ENCODE data around the gene ELP4. TPM values are rescaled to one million over a fixed set of nuclear protein-coding genes. Genes with fewer than 3 reads are reported as not detected.

ELP4 gene
- total and polyA plus RNA-seq, 9 of the 15 experiments (the other 6 are each of a cell fraction or from before 2014, with no cell fraction given): 24.1 to 60.3 (median 38.7) TPM

DNA sequence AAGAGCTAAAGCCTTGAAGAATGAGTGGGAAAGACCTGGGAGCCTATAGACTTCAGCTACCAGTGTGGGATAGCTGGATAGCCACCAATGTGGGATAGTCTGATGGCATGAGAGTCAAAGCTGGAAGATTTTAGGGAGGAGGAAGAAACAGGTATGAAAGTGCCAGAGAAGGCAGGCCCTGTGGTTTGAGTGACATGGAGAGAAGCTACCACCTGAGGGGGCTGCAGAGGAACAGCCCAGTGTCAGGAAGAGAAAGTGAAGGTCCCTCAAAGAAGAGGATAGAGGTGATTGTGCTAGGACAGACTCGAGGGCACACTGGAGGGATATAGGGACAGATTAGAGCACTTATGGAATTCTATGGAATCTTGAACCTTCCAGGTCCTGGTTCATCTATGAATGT, 324.7 kb downstream of the ELP4 start:
- ChIA-PET POLR2A (interaction anchor here (0.6 to 0.9 kb wide), 3 partner anchors 15 to 29 kb away, joined by 3 to 4 read pairs (median 3); no protein-coding TSS in a partner anchor), CTCF (ENCODE audit: low intra/inter-chr PET ratio) (no interaction called here)
- no peak for FAIRE-seq
- WGBS (ENCODE audit: insufficient coverage, low coverage, missing lambda C conversion rate): 0% methylated on average over 1 of the region's 1 CpG
- ATAC-seq: peak; percentile 65; the same call in 2 of the 3 replicates
- TF ChIP-seq, protein P1, sequence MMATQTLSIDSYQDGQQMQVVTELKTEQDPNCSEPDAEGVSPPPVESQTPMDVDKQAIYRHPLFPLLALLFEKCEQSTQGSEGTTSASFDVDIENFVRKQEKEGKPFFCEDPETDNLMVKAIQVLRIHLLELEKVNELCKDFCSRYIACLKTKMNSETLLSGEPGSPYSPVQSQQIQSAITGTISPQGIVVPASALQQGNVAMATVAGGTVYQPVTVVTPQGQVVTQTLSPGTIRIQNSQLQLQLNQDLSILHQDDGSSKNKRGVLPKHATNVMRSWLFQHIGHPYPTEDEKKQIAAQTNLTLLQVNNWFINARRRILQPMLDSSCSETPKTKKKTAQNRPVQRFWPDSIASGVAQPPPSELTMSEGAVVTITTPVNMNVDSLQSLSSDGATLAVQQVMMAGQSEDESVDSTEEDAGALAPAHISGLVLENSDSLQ (IDR thresholded peaks at IDR 0.05): peak; percentile 72
- no peak for TF ChIP-seq RNF2 (IDR thresholded peaks at IDR 0.05)
- TF ChIP-seq CBFB (CRISPR knock-in tag; IDR thresholded peaks at IDR 0.05): no peak
- TF ChIP-seq, protein P2, sequence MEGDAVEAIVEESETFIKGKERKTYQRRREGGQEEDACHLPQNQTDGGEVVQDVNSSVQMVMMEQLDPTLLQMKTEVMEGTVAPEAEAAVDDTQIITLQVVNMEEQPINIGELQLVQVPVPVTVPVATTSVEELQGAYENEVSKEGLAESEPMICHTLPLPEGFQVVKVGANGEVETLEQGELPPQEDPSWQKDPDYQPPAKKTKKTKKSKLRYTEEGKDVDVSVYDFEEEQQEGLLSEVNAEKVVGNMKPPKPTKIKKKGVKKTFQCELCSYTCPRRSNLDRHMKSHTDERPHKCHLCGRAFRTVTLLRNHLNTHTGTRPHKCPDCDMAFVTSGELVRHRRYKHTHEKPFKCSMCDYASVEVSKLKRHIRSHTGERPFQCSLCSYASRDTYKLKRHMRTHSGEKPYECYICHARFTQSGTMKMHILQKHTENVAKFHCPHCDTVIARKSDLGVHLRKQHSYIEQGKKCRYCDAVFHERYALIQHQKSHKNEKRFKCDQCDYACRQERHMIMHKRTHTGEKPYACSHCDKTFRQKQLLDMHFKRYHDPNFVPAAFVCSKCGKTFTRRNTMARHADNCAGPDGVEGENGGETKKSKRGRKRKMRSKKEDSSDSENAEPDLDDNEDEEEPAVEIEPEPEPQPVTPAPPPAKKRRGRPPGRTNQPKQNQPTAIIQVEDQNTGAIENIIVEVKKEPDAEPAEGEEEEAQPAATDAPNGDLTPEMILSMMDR (IDR thresholded peaks at IDR 0.05 in 2 of 3, conservative IDR thresholded peaks at IDR 0.05 in 1 of 3; ENCODE audit: insufficient read depth in 2 of 3, low read depth in 1 of 3, low read length in 3 of 3): 0 out of 6 replicates have a peak, but pooled peaks of 2 of the 3 experiments have one; percentile 10 to 19
- no peak for TF ChIP-seq RFX5 (IDR thresholded peaks at IDR 0.05; ENCODE audit: low read depth, low read length)
- Histone ChIP-seq H3K9me1 (ENCODE audit: control insufficient read depth, insufficient read depth, low read length) (no peaks in the 10 kb centered on the region), H2AFZ (ENCODE audit: low read depth, low read length) (no peak overlapping the region), H3K4me1 (replicated peaks in 1 of 2; ENCODE audit: control insufficient read depth in 2 of 2, insufficient read depth in 2 of 2, low read length in 2 of 2) (no peaks in the 10 kb centered on the region), H3K27me3 (ENCODE audit: control insufficient read depth in 2 of 2, insufficient read depth in 2 of 2, low read length in 2 of 2) (peaks cover 3 to 7% of the 10 kb centered on the region in 2 experiments; a peak in 3 of 5 replicates), H3K9ac (ENCODE audit: insufficient read depth in 1 of 2, low read depth in 2 of 2, low read length in 2 of 2) (no peak overlapping the region), H3K79me2 (ENCODE audit: control insufficient read depth, insufficient read depth, low read length) (no peaks in the 10 kb centered on the region), H3K36me3 (ENCODE audit: control insufficient read depth, insufficient read depth, low read length) (no peaks in the 10 kb centered on the region), H3K4me2 (ENCODE audit: insufficient read depth, low read length) (no peak overlapping the region), H4K20me1 (replicated peaks; ENCODE audit: control insufficient read depth, insufficient read depth, low read length) (no peaks in the 10 kb centered on the region), H3K4me3 (no peak overlapping the region), H3K27ac (ENCODE audit: extremely low read depth, low read depth, low read length) (no peak overlapping the region), H3K9me3 (replicated peaks; ENCODE audit: control insufficient read depth, insufficient read depth, low read depth, low read length) (no peaks in the 10 kb centered on the region)
- no peak for DNase-seq (ENCODE audit: extremely low read depth in 1 of 4, low spot score in 3 of 4)
- no TSS peak for BruUV-seq (replicated peaks)
- in situ Hi-C loops (cut with MboI): no loop called here
- intact Hi-C loops (cut with micrococcal nuclease): no loop called here

Other genes with a start within 250 kb of the ELP4 start
- gene DCDC1, start 140.0 kb upstream of the ELP4 start, total RNA-seq (2014; rRNA removed): 0.05 and 0.08 TPM in 2 replicates
- gene DCDC1, start 140.0 kb upstream of the ELP4 start, total RNA-seq (2014; rRNA removed; fragmentation: Illumina TruSeq; extraction: Trizol): 0.06 and 0.18 TPM in 2 replicates
- 0.04 and 0.11 TPM in 2 replicates for gene DCDC1, start 140.0 kb upstream of the ELP4 start, total RNA-seq (2015; rRNA removed; fragmentation: Illumina TruSeq; extraction: Trizol)
- gene DCDC1, start 140.0 kb upstream of the ELP4 start, total RNA-seq (2021): not detected in 2 replicates
- gene DCDC1, start 140.0 kb upstream of the ELP4 start, polyA plus RNA-seq (2011; rRNA removed): 0.11 TPM in 1 of 2 replicates, not detected in the other
- 0.06 TPM in 1 of 2 replicates, not detected in the other for gene DCDC1, start 140.0 kb upstream of the ELP4 start, polyA plus RNA-seq (2014; fragmentation: Illumina TruSeq; extraction: Trizol)
- under 1 TPM in 1 of 2 experiments, not detected in 1; 0.06 TPM for gene DCDC1, start 140.0 kb upstream of the ELP4 start, polyA plus RNA-seq (2014; fragmentation: Nextera tagmentation; extraction: Ambion mirVana)
- gene DCDC1, start 140.0 kb upstream of the ELP4 start, polyA plus RNA-seq (2014; rRNA removed): not detected in 2 replicates
- 13.6 and 14.0 TPM in 2 replicates for gene DNAJC24, start 139.9 kb upstream of the ELP4 start, total RNA-seq (2014; rRNA removed)
- 25.3 and 29.4 TPM in 2 replicates for gene DNAJC24, start 139.9 kb upstream of the ELP4 start, total RNA-seq (2014; rRNA removed; fragmentation: Illumina TruSeq; extraction: Trizol)
- 26.0 and 31.9 TPM in 2 replicates for gene DNAJC24, start 139.9 kb upstream of the ELP4 start, total RNA-seq (2015; rRNA removed; fragmentation: Illumina TruSeq; extraction: Trizol)
- gene DNAJC24, start 139.9 kb upstream of the ELP4 start, total RNA-seq (2021): 16.4 and 17.6 TPM in 2 replicates
- gene DNAJC24, start 139.9 kb upstream of the ELP4 start, polyA plus RNA-seq (2011; rRNA removed): 22.5 and 22.8 TPM in 2 replicates
- 18.2 and 21.8 TPM in 2 replicates for gene DNAJC24, start 139.9 kb upstream of the ELP4 start, polyA plus RNA-seq (2014; fragmentation: Illumina TruSeq; extraction: Trizol)
- gene DNAJC24, start 139.9 kb upstream of the ELP4 start, polyA plus RNA-seq (2014; fragmentation: Nextera tagmentation; extraction: Ambion mirVana): 10 to 100 TPM; 12.2 to 15.8 TPM
- gene DNAJC24, start 139.9 kb upstream of the ELP4 start, polyA plus RNA-seq (2014; rRNA removed): 16.9 and 17.5 TPM in 2 replicates
- gene IMMP1L, start 145 bp upstream of the ELP4 start, total RNA-seq (2014; rRNA removed): 50.2 and 84.0 TPM in 2 replicates
- gene IMMP1L, start 145 bp upstream of the ELP4 start, total RNA-seq (2014; rRNA removed; fragmentation: Illumina TruSeq; extraction: Trizol): 102 and 169 TPM in 2 replicates
- gene IMMP1L, start 145 bp upstream of the ELP4 start, total RNA-seq (2015; rRNA removed; fragmentation: Illumina TruSeq; extraction: Trizol): 197 and 202 TPM in 2 replicates
- 56.0 and 62.3 TPM in 2 replicates for gene IMMP1L, start 145 bp upstream of the ELP4 start, total RNA-seq (2021)
- 63.2 and 92.2 TPM in 2 replicates for gene IMMP1L, start 145 bp upstream of the ELP4 start, polyA plus RNA-seq (2011; rRNA removed)
- gene IMMP1L, start 145 bp upstream of the ELP4 start, polyA plus RNA-seq (2014; fragmentation: Illumina TruSeq; extraction: Trizol): 63.5 and 74.3 TPM in 2 replicates
- gene IMMP1L, start 145 bp upstream of the ELP4 start, polyA plus RNA-seq (2014; fragmentation: Nextera tagmentation; extraction: Ambion mirVana): 100 to 1,000 TPM; 179 to 214 TPM
- 170 and 245 TPM in 2 replicates for gene IMMP1L, start 145 bp upstream of the ELP4 start, polyA plus RNA-seq (2014; rRNA removed)

Measured in K562 (cell line).